Fibroblast of skin of left biceps (primary cell): ENCODE measurements around the gene PARP3.
A peak's percentile ranks its signal among the peaks of the same experiment; 100 is the strongest.
"Not testable (repeated sequence)": the region's sequence is repeated elsewhere in the genome, so short reads cannot be mapped to it uniquely, and the experiment has no call there.

ENCODE experiments used
- DNase-seq, 2 experiments: peaks; one replicate each; pipeline ENCODE4 v3.0.0-alpha.2; 2013; ENCODE audit warnings: low read depth in 2 of 2

Gene PARP3

GRCh38 chr3:51985063-51985462, 42.9 kb downstream of the PARP3 start:
- no peak for DNase-seq

- DNase-seq = no peak
Measured at GRCh38 chr3:51986010-51986947, 44.1 kb downstream of the PARP3 start.

DNA sequence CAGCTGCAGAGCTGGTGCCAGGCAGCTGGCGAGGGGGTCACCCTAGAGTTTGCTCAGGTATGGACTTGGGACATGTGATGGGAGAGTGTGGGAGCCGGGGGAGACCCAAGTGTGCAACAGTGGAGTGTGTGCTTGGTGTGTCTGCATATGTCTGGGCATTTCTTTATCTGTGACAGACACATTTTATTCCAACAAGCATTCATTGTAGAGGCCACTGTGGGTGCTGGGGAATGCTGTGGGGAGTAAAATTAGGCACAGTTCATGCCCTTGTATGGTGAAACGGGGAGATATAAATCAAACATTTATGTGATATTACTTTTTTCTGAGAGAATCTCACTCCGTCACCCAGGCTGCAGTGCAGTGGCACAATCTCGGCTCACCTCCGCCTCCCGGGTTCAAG, 45.4 kb downstream of the PARP3 start:
- no peak for DNase-seq

DNA sequence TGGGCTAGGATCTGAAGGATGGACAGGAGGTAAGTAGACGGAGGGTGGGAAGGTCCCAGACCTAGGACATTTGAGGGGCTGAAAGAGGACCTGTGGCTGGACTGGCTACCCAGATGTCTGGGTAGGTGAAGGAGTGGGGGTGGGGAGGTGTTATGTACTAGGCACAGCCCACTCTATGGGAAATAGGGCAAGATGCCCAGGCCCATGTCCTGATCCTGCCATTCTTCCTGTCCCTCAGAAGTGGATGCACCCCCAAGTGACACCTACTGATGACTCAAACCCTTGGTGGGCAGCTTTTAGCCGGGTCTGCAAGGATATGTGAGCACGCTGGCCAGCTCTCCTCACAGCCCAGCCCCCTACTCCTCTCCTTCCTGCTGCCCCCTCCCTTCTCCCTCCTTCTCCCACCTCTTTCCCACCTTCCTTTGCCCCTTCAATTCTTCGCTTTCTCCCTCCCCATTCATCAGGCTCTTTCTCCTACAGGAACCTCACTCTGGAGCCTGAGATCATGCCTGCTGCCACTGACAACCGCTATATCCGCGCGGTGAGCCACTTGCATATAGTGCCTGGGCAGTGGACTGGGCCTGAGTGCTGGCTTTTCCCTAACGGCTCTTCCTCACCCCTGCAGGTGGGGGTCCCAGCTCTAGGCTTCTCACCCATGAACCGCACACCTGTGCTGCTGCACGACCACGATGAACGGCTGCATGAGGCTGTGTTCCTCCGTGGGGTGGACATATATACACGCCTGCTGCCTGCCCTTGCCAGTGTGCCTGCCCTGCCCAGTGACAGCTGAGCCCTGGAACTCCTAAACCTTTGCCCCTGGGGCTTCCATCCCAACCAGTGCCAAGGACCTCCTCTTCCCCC, 46.4 kb downstream of the PARP3 start:
- no peak for DNase-seq

DNA sequence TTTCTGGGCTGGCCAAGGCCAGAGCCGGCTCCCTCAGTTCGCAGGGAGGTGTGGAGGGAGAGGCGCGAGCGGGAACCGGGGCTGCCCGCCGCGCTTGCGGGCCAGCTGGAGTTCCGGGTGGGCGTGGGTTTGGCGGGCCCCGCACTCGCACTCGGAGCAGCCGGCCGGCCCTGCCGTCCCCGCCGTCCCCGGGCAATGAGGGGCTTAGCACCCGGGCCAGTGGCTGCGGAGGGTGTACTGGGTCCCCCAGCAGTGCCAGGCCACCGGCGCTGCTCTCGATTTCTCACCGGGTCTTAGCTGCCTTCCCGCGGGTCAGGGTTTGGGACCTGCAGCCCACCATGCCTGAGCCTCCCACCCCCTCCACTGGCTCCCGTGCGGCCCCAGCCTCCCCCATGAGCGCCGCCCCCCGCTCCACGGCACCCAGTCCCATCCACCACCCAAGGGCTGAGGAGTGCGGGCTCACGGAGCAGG, 48.4 kb downstream of the PARP3 start:
- not testable (repeated sequence) for DNase-seq

- DNase-seq = no peak
Measured at GRCh38 chr3:51992017-51992682, 50.0 kb downstream of the PARP3 start.

GRCh38 chr3:51993657-51994056, 51.5 kb downstream of the PARP3 start:
- not testable (repeated sequence) for DNase-seq

DNA sequence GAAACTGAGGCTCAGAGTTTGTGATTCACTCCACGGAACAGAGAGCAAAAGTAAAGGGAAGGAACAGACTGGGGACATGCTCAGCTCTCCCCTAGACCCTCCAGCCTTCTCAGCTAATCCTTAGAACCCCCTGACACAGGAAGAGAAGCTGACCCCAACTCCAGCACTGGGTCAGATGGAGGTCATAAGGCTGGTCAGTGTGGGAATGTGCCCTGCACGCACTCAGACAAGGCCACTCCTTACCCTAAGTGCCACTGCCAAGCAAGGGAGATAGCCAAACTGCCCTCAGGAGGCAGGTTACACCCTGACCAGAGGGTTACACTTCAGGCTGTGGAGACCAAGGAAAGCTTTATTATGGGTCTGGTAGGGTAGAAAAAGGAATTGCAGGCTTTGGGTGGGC, 52.4 kb downstream of the PARP3 start:
- DNase-seq = no peak

- DNase-seq = peak; percentile 87 to 88
Measured at GRCh38 chr3:51995346-51996163, 53.4 kb downstream of the PARP3 start, which contains the start of gene RPL29. TSS of gene RPL29 (minus strand) at chr3:51995895. CDS start at chr3:51995461, 434 bp downstream.

- no peak for DNase-seq
Measured at GRCh38 chr3:51997172-51997571, 55.0 kb downstream of the PARP3 start.

GRCh38 chr3:51997935-51998596, 55.9 kb downstream of the PARP3 start:
- DNase-seq = no peak
